ENCODE measurements around the gene PHLDB3. TPM values are rescaled to one million over a fixed set of nuclear protein-coding genes. Genes with fewer than 3 reads are reported as not detected.

The PHLDB3 gene
- total and polyA plus RNA-seq, 4 donors, result 4.8 to 18.5 (median 9.9) TPM

GRCh38 chr19:43455321-43456113 lies 49.0 kb downstream of the PHLDB3 start:
- Histone ChIP-seq H3K4me3 (ENCODE audit: low read length in 2 of 2) (no peak overlapping the region), H3K4me1 (ENCODE audit: control insufficient read depth in 1 of 2, insufficient read depth in 2 of 2, low read length in 2 of 2) (no peaks in the 10 kb centered on the region), H3K9me3 (ENCODE audit: control insufficient read depth, low read length) (no peaks in the 10 kb centered on the region), H3K36me3 (ENCODE audit: control insufficient read depth in 1 of 2, insufficient read depth in 2 of 2, low read length in 1 of 2) (no peaks in the 10 kb centered on the region), H3K27ac (ENCODE audit: low read depth in 1 of 2, low read length in 2 of 2) (no peak overlapping the region), H3K27me3 (ENCODE audit: control insufficient read depth in 1 of 2, insufficient read depth in 2 of 2, low read length in 1 of 2) (no peaks in the 10 kb centered on the region)
- WGBS, 2 donors, result 54 to 56% methylated on average over 10 of the region's 10 CpGs
- DNase-seq (no peak), ATAC-seq (ENCODE audit: low FRiP score) (no peak)
- intact Hi-C loops (cut with DNase I), result no loop called here

DNA sequence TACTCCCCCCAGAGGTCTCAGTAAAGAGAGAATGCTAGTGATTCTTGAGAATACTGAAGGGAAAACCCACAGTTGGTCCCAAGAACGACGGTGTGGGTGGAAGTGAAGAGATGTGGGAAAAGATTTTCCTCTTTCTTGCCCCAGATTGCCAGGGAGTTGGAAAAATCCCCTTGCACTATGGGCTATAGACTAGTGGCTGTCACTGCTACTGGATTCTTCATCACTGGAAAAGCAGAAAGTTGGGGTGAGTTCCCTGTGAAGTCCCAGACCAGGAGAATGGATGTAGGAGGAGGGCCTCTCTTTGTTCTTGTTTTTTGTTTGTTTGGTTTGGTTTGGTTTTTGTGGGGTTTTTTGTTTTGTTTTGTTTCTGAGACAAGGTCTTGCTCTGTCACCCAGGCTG lies 50.5 kb downstream of the PHLDB3 start:
- intact Hi-C loops (cut with DNase I), result no loop called here
- H3K4me3 ChIP-seq (ENCODE audit: low read length in 2 of 2), result no peak overlapping the region
- no peak overlapping the region for H3K27ac ChIP-seq (ENCODE audit: low read depth in 1 of 2, low read length in 2 of 2)
- 66 to 72% methylated on average over 2 of the region's 2 CpGs for WGBS, 2 donors
- DNase-seq (no peak), ATAC-seq (ENCODE audit: low FRiP score) (no peak)
- no peaks in the 10 kb centered on the region for H3K4me1 ChIP-seq (ENCODE audit: control insufficient read depth in 1 of 2, insufficient read depth in 2 of 2, low read length in 2 of 2)
- H3K9me3 ChIP-seq (ENCODE audit: control insufficient read depth, low read length), result no peaks in the 10 kb centered on the region
- H3K27me3 ChIP-seq (ENCODE audit: control insufficient read depth in 1 of 2, insufficient read depth in 2 of 2, low read length in 1 of 2), result no peaks in the 10 kb centered on the region
- H3K36me3 ChIP-seq (ENCODE audit: control insufficient read depth in 1 of 2, insufficient read depth in 2 of 2, low read length in 1 of 2), result no peaks in the 10 kb centered on the region

DNA sequence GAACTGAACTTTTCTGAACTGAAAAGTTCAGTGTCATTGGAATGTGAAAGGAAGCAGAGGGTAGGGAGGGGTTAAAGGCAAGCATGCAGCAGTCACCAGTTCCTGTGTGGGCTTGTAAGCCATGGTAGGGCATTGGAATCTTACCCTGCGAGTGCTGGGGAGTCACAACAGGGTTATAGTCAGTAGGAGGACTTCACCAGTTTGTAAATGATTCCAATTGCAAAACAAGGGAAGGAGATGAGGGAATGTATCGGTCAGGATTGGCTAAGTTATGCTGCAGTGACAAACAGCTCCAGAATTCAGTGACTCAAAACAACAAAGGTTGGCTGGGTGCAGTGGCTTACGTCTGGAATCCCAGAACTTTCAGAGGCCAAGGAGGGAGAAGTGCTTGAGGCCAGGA lies 52.0 kb downstream of the PHLDB3 start:
- no peaks in the 10 kb centered on the region for H3K27me3 ChIP-seq (ENCODE audit: control insufficient read depth in 1 of 2, insufficient read depth in 2 of 2, low read length in 1 of 2)
- DNase-seq (no peak), ATAC-seq (ENCODE audit: low FRiP score) (no peak)
- H3K4me3 ChIP-seq (ENCODE audit: low read length in 2 of 2), result no peak overlapping the region
- WGBS, 2 donors, result 57 to 61% methylated on average over 3 of the region's 3 CpGs
- no peak overlapping the region for H3K27ac ChIP-seq (ENCODE audit: low read depth in 1 of 2, low read length in 2 of 2)
- no peaks in the 10 kb centered on the region for H3K9me3 ChIP-seq (ENCODE audit: control insufficient read depth, low read length)
- H3K36me3 ChIP-seq (ENCODE audit: control insufficient read depth in 1 of 2, insufficient read depth in 2 of 2, low read length in 1 of 2), result no peaks in the 10 kb centered on the region
- intact Hi-C loops (cut with DNase I), result no loop called here
- no peaks in the 10 kb centered on the region for H3K4me1 ChIP-seq (ENCODE audit: control insufficient read depth in 1 of 2, insufficient read depth in 2 of 2, low read length in 2 of 2)

GRCh38 chr19:43450545-43450997 lies 54.0 kb downstream of the PHLDB3 start:
- intact Hi-C loops (cut with DNase I), result no loop called here
- H3K27me3 ChIP-seq (ENCODE audit: control insufficient read depth in 1 of 2, insufficient read depth in 2 of 2, low read length in 1 of 2), result no peaks in the 10 kb centered on the region
- peak in 1 of 2 donors; percentile 16 for DNase-seq
- H3K4me1 ChIP-seq (ENCODE audit: control insufficient read depth in 1 of 2, insufficient read depth in 2 of 2, low read length in 2 of 2), result no peaks in the 10 kb centered on the region
- no peaks in the 10 kb centered on the region for H3K9me3 ChIP-seq (ENCODE audit: control insufficient read depth, low read length)
- H3K4me3 ChIP-seq (ENCODE audit: low read length in 2 of 2), result no peak overlapping the region
- no peak overlapping the region for H3K27ac ChIP-seq (ENCODE audit: low read depth in 1 of 2, low read length in 2 of 2)
- ATAC-seq (ENCODE audit: low FRiP score), result no peak
- WGBS, 2 donors, result 62 to 63% methylated on average over 2 of the region's 2 CpGs
- no peaks in the 10 kb centered on the region for H3K36me3 ChIP-seq (ENCODE audit: control insufficient read depth in 1 of 2, insufficient read depth in 2 of 2, low read length in 1 of 2)

DNA sequence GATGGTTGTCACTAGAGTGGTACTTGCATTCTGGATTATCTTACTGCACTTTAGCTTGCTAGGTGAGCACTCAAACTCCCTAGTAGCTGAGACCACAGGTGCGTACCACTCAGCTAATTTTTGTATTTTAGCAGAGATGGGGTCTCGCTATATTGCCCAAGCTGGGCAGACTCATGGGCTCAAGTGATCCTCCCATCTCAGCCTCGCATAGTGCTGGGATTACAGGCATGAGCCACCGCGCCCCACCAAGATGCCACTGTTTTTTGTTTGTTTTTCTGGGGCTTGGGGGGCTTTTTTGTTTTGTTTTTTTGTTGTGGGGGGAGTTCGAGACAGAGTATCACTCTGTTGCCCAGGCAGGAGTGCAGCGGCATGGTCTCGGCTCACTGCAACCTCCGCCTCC lies 56.9 kb downstream of the PHLDB3 start:
- Histone ChIP-seq H3K27me3 (ENCODE audit: control insufficient read depth in 1 of 2, insufficient read depth in 2 of 2, low read length in 1 of 2) (no peaks in the 10 kb centered on the region), H3K4me1 (ENCODE audit: control insufficient read depth in 1 of 2, insufficient read depth in 2 of 2, low read length in 2 of 2) (no peaks in the 10 kb centered on the region), H3K4me3 (ENCODE audit: low read length in 2 of 2) (no peak overlapping the region), H3K27ac (ENCODE audit: low read depth in 1 of 2, low read length in 2 of 2) (no peak overlapping the region), H3K9me3 (ENCODE audit: control insufficient read depth, low read length) (no peaks in the 10 kb centered on the region), H3K36me3 (ENCODE audit: control insufficient read depth in 1 of 2, insufficient read depth in 2 of 2, low read length in 1 of 2) (no peaks in the 10 kb centered on the region)
- no peak for ATAC-seq (ENCODE audit: low FRiP score)
- no peak for DNase-seq
- intact Hi-C loops (cut with DNase I), result loop anchor here (1.0 to 2.0 kb wide), 2 partner anchors 71 to 72 kb away; no protein-coding TSS in a partner anchor
- WGBS, 2 donors, result 92 to 94% methylated on average over 9 of the region's 9 CpGs

- Histone ChIP-seq H3K9me3 (ENCODE audit: control insufficient read depth, low read length) (no peaks in the 10 kb centered on the region), H3K27me3 (ENCODE audit: control insufficient read depth in 1 of 2, insufficient read depth in 2 of 2, low read length in 1 of 2) (no peaks in the 10 kb centered on the region), H3K27ac (ENCODE audit: low read depth in 1 of 2, low read length in 2 of 2) (no peak overlapping the region), H3K4me1 (ENCODE audit: control insufficient read depth in 1 of 2, insufficient read depth in 2 of 2, low read length in 2 of 2) (no peaks in the 10 kb centered on the region), H3K36me3 (ENCODE audit: control insufficient read depth in 1 of 2, insufficient read depth in 2 of 2, low read length in 1 of 2) (no peaks in the 10 kb centered on the region), H3K4me3 (ENCODE audit: low read length in 2 of 2) (no peak overlapping the region)
- ATAC-seq (ENCODE audit: low FRiP score) (peak; percentile 91), DNase-seq (peak; percentile 84 to 90)
- intact Hi-C loops (cut with DNase I), result loop anchor here (1.0 to 2.0 kb wide), 2 partner anchors 72 kb away; no protein-coding TSS in a partner anchor
- 22 to 23% methylated on average over 14 of the region's 14 CpGs for WGBS, 2 donors
Observed at GRCh38 chr19:43446746-43447489, 57.6 kb downstream of the PHLDB3 start.

GRCh38 chr19:43445426-43445825 lies 59.1 kb downstream of the PHLDB3 start:
- no peaks in the 10 kb centered on the region for H3K27me3 ChIP-seq (ENCODE audit: control insufficient read depth in 1 of 2, insufficient read depth in 2 of 2, low read length in 1 of 2)
- no peaks in the 10 kb centered on the region for H3K36me3 ChIP-seq (ENCODE audit: control insufficient read depth in 1 of 2, insufficient read depth in 2 of 2, low read length in 1 of 2)
- no peak overlapping the region for H3K27ac ChIP-seq (ENCODE audit: low read depth in 1 of 2, low read length in 2 of 2)
- H3K4me3 ChIP-seq (ENCODE audit: low read length in 2 of 2), result no peak overlapping the region
- ATAC-seq (ENCODE audit: low FRiP score) (no peak), DNase-seq (no peak)
- H3K9me3 ChIP-seq (ENCODE audit: control insufficient read depth, low read length), result peaks cover under 1% of the 10 kb centered on the region
- WGBS, 2 donors, result 81 to 92% methylated on average over 2 of the region's 2 CpGs
- intact Hi-C loops (cut with DNase I), result no loop called here
- no peaks in the 10 kb centered on the region for H3K4me1 ChIP-seq (ENCODE audit: control insufficient read depth in 1 of 2, insufficient read depth in 2 of 2, low read length in 2 of 2)

DNA sequence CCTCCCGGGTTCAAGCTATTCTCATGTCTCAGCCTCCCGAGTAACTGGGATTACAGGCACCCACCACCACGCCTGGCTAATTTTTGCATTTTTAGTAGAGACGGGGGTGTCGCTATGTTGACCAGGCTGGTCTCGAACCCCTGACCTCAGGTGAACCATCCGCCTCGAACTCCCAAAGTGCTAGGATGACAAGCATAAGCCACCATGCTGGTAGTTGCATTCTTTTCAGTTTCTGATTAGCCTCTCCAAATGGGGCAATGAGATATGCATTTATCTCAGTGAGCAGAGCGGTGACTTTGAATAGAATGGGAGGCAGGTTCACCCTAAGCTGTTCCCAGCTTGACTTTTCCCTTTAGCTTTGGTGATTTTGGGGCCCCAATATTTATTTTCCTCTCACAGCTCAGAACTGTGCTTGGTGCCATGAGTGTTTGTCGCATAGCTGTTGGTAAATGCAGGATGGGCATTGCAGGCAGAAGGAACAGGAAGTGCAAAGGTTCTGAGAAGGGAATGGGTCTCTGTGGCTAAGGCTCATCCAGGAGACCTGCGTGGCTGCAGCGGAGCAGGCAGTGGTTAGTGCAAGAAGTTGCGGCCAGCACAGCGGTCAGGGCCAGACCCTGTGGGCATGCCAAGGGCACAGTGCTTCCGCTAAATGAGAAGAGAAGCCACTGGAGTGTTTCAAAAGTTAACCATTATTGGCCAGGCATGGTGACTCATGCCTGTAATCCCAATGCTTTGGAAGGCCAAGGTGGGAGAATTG lies 59.8 kb downstream of the PHLDB3 start:
- 86% methylated on average over 15 of the region's 15 CpGs for WGBS, 2 donors
- intact Hi-C loops (cut with DNase I), result no loop called here
- no peaks in the 10 kb centered on the region for H3K27me3 ChIP-seq (ENCODE audit: control insufficient read depth in 1 of 2, insufficient read depth in 2 of 2, low read length in 1 of 2)
- H3K9me3 ChIP-seq (ENCODE audit: control insufficient read depth, low read length), result peaks cover 1% of the 10 kb centered on the region
- no peak for DNase-seq
- no peak for ATAC-seq (ENCODE audit: low FRiP score)
- H3K36me3 ChIP-seq (ENCODE audit: control insufficient read depth in 1 of 2, insufficient read depth in 2 of 2, low read length in 1 of 2), result no peaks in the 10 kb centered on the region
- H3K27ac ChIP-seq (ENCODE audit: low read depth in 1 of 2, low read length in 2 of 2), result no peak overlapping the region
- H3K4me1 ChIP-seq (ENCODE audit: control insufficient read depth in 1 of 2, insufficient read depth in 2 of 2, low read length in 2 of 2), result no peaks in the 10 kb centered on the region
- H3K4me3 ChIP-seq (ENCODE audit: low read length in 2 of 2), result no peak overlapping the region

Data from aorta (tissue), 5 donors.